ENCODE data around the gene CRNKL1. TPM values are rescaled to one million over a fixed set of nuclear protein-coding genes. Genes with fewer than 3 reads are reported as not detected.

CRNKL1 gene
- total RNA-seq, 2 experiments from 2014 or later, result 21.5 to 21.8 TPM

- H3K27ac Mint-ChIP-seq, result no peak overlapping the region
- H3K36me3 Mint-ChIP-seq, result peaks cover 58% of the 10 kb centered on the region
- POLR2A ChIA-PET, result no interaction called here
Observed at GRCh38 chr20:20038586-20038985, 13.7 kb downstream of the CRNKL1 start.

GRCh38 chr20:20037960-20038359, 14.3 kb downstream of the CRNKL1 start:
- Mint-ChIP-seq H3K27ac (no peak overlapping the region), H3K27me3 (no peaks in the 10 kb centered on the region), H3K4me1 (ENCODE audit: low read depth) (no peaks in the 10 kb centered on the region), H3K9me3 (no peaks in the 10 kb centered on the region), H3K4me3 (no peak overlapping the region), H3K36me3 (peaks cover 53% of the 10 kb centered on the region)
- DNase-seq, result no peak
- intact Hi-C loops (cut with micrococcal nuclease), result no loop called here
- CTCF ChIA-PET, result interaction anchor here (0.6 kb wide), 1 partner anchor 1045 kb away, joined by 3 read pairs; no protein-coding TSS in a partner anchor
- POLR2A ChIA-PET, result no interaction called here

More at GRCh38 chr20:20038586-20038985, 13.7 kb downstream of the CRNKL1 start:
- no peaks in the 10 kb centered on the region for H3K9me3 Mint-ChIP-seq
- no peaks in the 10 kb centered on the region for H3K4me1 Mint-ChIP-seq (ENCODE audit: low read depth)
- intact Hi-C loops (cut with micrococcal nuclease), result no loop called here
- H3K27me3 Mint-ChIP-seq, result no peaks in the 10 kb centered on the region
- no peak for DNase-seq
- CTCF ChIA-PET, result interaction anchor here (0.6 kb wide), 1 partner anchor 1044 kb away, joined by 3 read pairs; no protein-coding TSS in a partner anchor
- no peak overlapping the region for H3K4me3 Mint-ChIP-seq

GRCh38 chr20:20036756-20037155, 15.5 kb downstream of the CRNKL1 start:
- H3K4me3 Mint-ChIP-seq, result no peak overlapping the region
- H3K27me3 Mint-ChIP-seq, result no peaks in the 10 kb centered on the region
- intact Hi-C loops (cut with micrococcal nuclease), result no loop called here
- no peaks in the 10 kb centered on the region for H3K9me3 Mint-ChIP-seq
- H3K4me1 Mint-ChIP-seq (ENCODE audit: low read depth), result no peaks in the 10 kb centered on the region
- H3K27ac Mint-ChIP-seq, result peak overlapping the region; percentile 2
- peaks cover 46% of the 10 kb centered on the region for H3K36me3 Mint-ChIP-seq
- ChIA-PET POLR2A (no interaction called here), CTCF (no interaction called here)
- DNase-seq, result no peak

GRCh38 chr20:20034486-20034885, 17.8 kb downstream of the CRNKL1 start:
- Mint-ChIP-seq H3K27me3 (no peaks in the 10 kb centered on the region), H3K4me1 (ENCODE audit: low read depth) (no peaks in the 10 kb centered on the region), H3K4me3 (no peak overlapping the region), H3K9me3 (no peaks in the 10 kb centered on the region), H3K27ac (peak overlapping the region; percentile 9), H3K36me3 (peaks cover 43% of the 10 kb centered on the region)
- POLR2A ChIA-PET, result no interaction called here
- no peak for DNase-seq
- CTCF ChIA-PET, result interaction anchor here (0.6 kb wide), 1 partner anchor 11 kb away, joined by 4 read pairs; no protein-coding TSS in a partner anchor
- intact Hi-C loops (cut with micrococcal nuclease), result no loop called here

GRCh38 chr20:20031790-20032189, 20.5 kb downstream of the CRNKL1 start:
- no peaks in the 10 kb centered on the region for H3K4me1 Mint-ChIP-seq (ENCODE audit: low read depth)

GRCh38 chr20:20027284-20027683, 25.0 kb downstream of the CRNKL1 start:
- CTCF ChIA-PET, result interaction anchor here (0.6 to 2.6 kb wide), 4 partner anchors 10 to 334 kb away, joined by 3 to 8 read pairs (median 3); partner anchors contain the start of gene NAA20
- no peak overlapping the region for H3K4me3 Mint-ChIP-seq
- H3K4me1 Mint-ChIP-seq (ENCODE audit: low read depth), result peaks cover 8% of the 10 kb centered on the region
- POLR2A ChIA-PET, result no interaction called here
- no peaks in the 10 kb centered on the region for H3K27me3 Mint-ChIP-seq
- no peak for DNase-seq
- intact Hi-C loops (cut with micrococcal nuclease), result no loop called here
- no peak overlapping the region for H3K27ac Mint-ChIP-seq
- no peaks in the 10 kb centered on the region for H3K9me3 Mint-ChIP-seq
- H3K36me3 Mint-ChIP-seq, result peaks cover 24% of the 10 kb centered on the region

More at GRCh38 chr20:20031790-20032189, 20.5 kb downstream of the CRNKL1 start:
- H3K9me3 Mint-ChIP-seq, result no peaks in the 10 kb centered on the region
- no peak overlapping the region for H3K4me3 Mint-ChIP-seq
- H3K36me3 Mint-ChIP-seq, result peaks cover 39% of the 10 kb centered on the region
- no peak for DNase-seq
- intact Hi-C loops (cut with micrococcal nuclease), result no loop called here
- H3K27ac Mint-ChIP-seq, result peak overlapping the region; percentile 5
- H3K27me3 Mint-ChIP-seq, result no peaks in the 10 kb centered on the region
- ChIA-PET POLR2A (interaction anchor here (1.3 kb wide), 1 partner anchor 21 kb away, joined by 4 read pairs; the partner anchor contains the start of genes CFAP61 and CRNKL1), CTCF (interaction anchor here (1.3 kb wide), 1 partner anchor 11 kb away, joined by 3 read pairs; no protein-coding TSS in a partner anchor)

- Mint-ChIP-seq H3K9me3 (no peaks in the 10 kb centered on the region), H3K36me3 (peaks cover 14% of the 10 kb centered on the region), H3K27ac (peak overlapping the region; percentile 4), H3K4me1 (ENCODE audit: low read depth) (peaks cover 28% of the 10 kb centered on the region), H3K27me3 (no peaks in the 10 kb centered on the region), H3K4me3 (no peak overlapping the region)
- POLR2A ChIA-PET, result no interaction called here
- intact Hi-C loops (cut with micrococcal nuclease), result no loop called here
- no peak for DNase-seq
- CTCF ChIA-PET, result no interaction called here
Observed at GRCh38 chr20:20024942-20025341, 27.3 kb downstream of the CRNKL1 start.

- Mint-ChIP-seq H3K4me3 (no peak overlapping the region), H3K9me3 (no peaks in the 10 kb centered on the region), H3K27me3 (no peaks in the 10 kb centered on the region), H3K27ac (peak overlapping the region; percentile 26), H3K36me3 (peaks cover 11% of the 10 kb centered on the region), H3K4me1 (ENCODE audit: low read depth) (peaks cover 42% of the 10 kb centered on the region)
- CTCF ChIA-PET, result no interaction called here
- intact Hi-C loops (cut with micrococcal nuclease), result loop anchor here (2.0 kb wide), 1 partner anchor 87 kb away; no protein-coding TSS in a partner anchor
- POLR2A ChIA-PET, result no interaction called here
- no peak for DNase-seq
Observed at GRCh38 chr20:20023395-20023794, 28.9 kb downstream of the CRNKL1 start.

GRCh38 chr20:20022498-20022897, 29.8 kb downstream of the CRNKL1 start:
- POLR2A ChIA-PET, result no interaction called here
- Mint-ChIP-seq H3K27me3 (no peaks in the 10 kb centered on the region), H3K9me3 (no peaks in the 10 kb centered on the region), H3K4me1 (ENCODE audit: low read depth) (peaks cover 47% of the 10 kb centered on the region), H3K36me3 (peaks cover 11% of the 10 kb centered on the region), H3K4me3 (no peak overlapping the region), H3K27ac (peak overlapping the region; percentile 71)
- CTCF ChIA-PET, result interaction anchor here (0.9 kb wide), 1 partner anchor 30 kb away, joined by 4 read pairs; the partner anchor contains the start of gene CFAP61
- peak; percentile 37 for DNase-seq
- intact Hi-C loops (cut with micrococcal nuclease), result loop anchor here (1.0 to 2.0 kb wide), 2 partner anchors 30 to 86 kb away; partner anchors contain the start of genes CFAP61 and CRNKL1

- Mint-ChIP-seq H3K36me3 (peaks cover 10% of the 10 kb centered on the region), H3K27ac (peak overlapping the region; percentile 71), H3K27me3 (no peaks in the 10 kb centered on the region), H3K4me1 (ENCODE audit: low read depth) (peaks cover 49% of the 10 kb centered on the region), H3K4me3 (no peak overlapping the region), H3K9me3 (no peaks in the 10 kb centered on the region)
- intact Hi-C loops (cut with micrococcal nuclease), result loop anchor here (1.0 to 2.0 kb wide), 2 partner anchors 30 to 85 kb away; partner anchors contain the start of genes CFAP61 and CRNKL1
- CTCF ChIA-PET, result no interaction called here
- POLR2A ChIA-PET, result no interaction called here
- DNase-seq, result no peak
Observed at GRCh38 chr20:20021835-20022234, 30.4 kb downstream of the CRNKL1 start.

- Mint-ChIP-seq H3K4me1 (ENCODE audit: low read depth) (peaks cover 52% of the 10 kb centered on the region), H3K4me3 (no peak overlapping the region), H3K36me3 (peaks cover 10% of the 10 kb centered on the region), H3K27ac (peak overlapping the region; percentile 14), H3K27me3 (no peaks in the 10 kb centered on the region), H3K9me3 (no peaks in the 10 kb centered on the region)
- ChIA-PET CTCF (no interaction called here), POLR2A (no interaction called here)
- DNase-seq, result no peak
- intact Hi-C loops (cut with micrococcal nuclease), result no loop called here
Observed at GRCh38 chr20:20020908-20021307, 31.4 kb downstream of the CRNKL1 start.

- intact Hi-C loops (cut with micrococcal nuclease), result no loop called here
- CTCF ChIA-PET, result interaction anchor here (1.5 kb wide), 1 partner anchor 32 kb away, joined by 5 read pairs; the partner anchor contains the start of gene CRNKL1
- Mint-ChIP-seq H3K4me1 (ENCODE audit: low read depth) (peaks cover 62% of the 10 kb centered on the region), H3K27me3 (no peaks in the 10 kb centered on the region), H3K9me3 (no peaks in the 10 kb centered on the region), H3K4me3 (peak overlapping the region; percentile 91), H3K27ac (peak overlapping the region; percentile 44), H3K36me3 (peaks cover 10% of the 10 kb centered on the region)
- POLR2A ChIA-PET, result interaction anchor here (1.7 kb wide), 1 partner anchor 32 kb away, joined by 6 read pairs; the partner anchor contains the start of gene CRNKL1
- no peak for DNase-seq
Observed at GRCh38 chr20:20019123-20019522, 33.1 kb downstream of the CRNKL1 start.

- CTCF ChIA-PET, result interaction anchor here (3.1 kb wide), 1 partner anchor 34 kb away, joined by 19 read pairs; the partner anchor contains the start of genes CFAP61 and CRNKL1
- DNase-seq, result no peak
- H3K27ac Mint-ChIP-seq, result peak overlapping the region; percentile 67
- POLR2A ChIA-PET, result interaction anchor here (1.3 to 1.8 kb wide), 3 partner anchors 17 to 34 kb away, joined by 4 to 22 read pairs (median 6); partner anchors contain the start of genes CFAP61 and CRNKL1
- H3K4me3 Mint-ChIP-seq, result peak overlapping the region; percentile 91
- intact Hi-C loops (cut with micrococcal nuclease), result no loop called here
- peaks cover 59% of the 10 kb centered on the region for H3K4me1 Mint-ChIP-seq (ENCODE audit: low read depth)
- H3K9me3 Mint-ChIP-seq, result no peaks in the 10 kb centered on the region
- H3K36me3 Mint-ChIP-seq, result peaks cover 7% of the 10 kb centered on the region
- H3K27me3 Mint-ChIP-seq, result no peaks in the 10 kb centered on the region
Observed at GRCh38 chr20:20018366-20018765, 33.9 kb downstream of the CRNKL1 start.

Measured in activated CD4-positive, alpha-beta memory T cell treated with anti-CD3 and anti-CD28 coated beads for 36 hours (primary cell).